Measurements from ENCODE around the gene IL1RAPL1. TPM values are rescaled to one million over a fixed set of nuclear protein-coding genes. Genes with fewer than 3 reads are reported as not detected.

The IL1RAPL1 gene
- total RNA-seq, 1 experiment from 2014 or later, result not detected

DNA sequence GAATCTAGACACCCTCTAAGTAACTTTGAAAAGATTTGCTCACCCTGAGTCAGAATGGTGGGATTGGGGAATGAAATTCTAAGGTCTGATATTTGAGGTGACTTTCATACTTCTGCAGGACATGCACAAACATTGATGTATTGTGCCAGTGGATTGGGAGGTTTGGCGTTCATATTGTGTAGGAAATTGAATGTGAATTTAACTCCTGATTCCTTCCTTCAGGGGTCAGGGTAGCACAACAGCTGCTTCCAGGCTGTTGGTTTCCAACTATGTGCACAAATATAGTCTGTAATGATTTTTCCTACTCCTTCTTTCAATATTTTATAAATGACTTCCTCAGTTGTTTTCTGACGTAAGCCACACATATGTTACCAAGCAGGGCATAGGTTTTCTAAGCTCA, 3.1 kb downstream of the IL1RAPL1 start:
- H3K4me1 Mint-ChIP-seq (ENCODE audit: low read depth, unreplicated experiment), result no peaks in the 10 kb centered on the region
- BruUV-seq (replicated peaks), result no TSS peak
- CTCF ChIA-PET, result interaction anchor here (0.6 kb wide), 1 partner anchor 469 kb away, joined by 4 read pairs; no protein-coding TSS in a partner anchor
- H3K4me3 Mint-ChIP-seq (ENCODE audit: low read depth, unreplicated experiment), result no peak overlapping the region
- intact Hi-C loops (cut with micrococcal nuclease; ENCODE audit: unreplicated experiment), result no loop called here
- H3K36me3 Mint-ChIP-seq (ENCODE audit: insufficient read depth, unreplicated experiment), result no peaks in the 10 kb centered on the region
- no peaks in the 10 kb centered on the region for H3K9me3 Mint-ChIP-seq (ENCODE audit: low read depth, unreplicated experiment)
- DNase-seq, result no peak
- TF ChIP-seq, protein P1, sequence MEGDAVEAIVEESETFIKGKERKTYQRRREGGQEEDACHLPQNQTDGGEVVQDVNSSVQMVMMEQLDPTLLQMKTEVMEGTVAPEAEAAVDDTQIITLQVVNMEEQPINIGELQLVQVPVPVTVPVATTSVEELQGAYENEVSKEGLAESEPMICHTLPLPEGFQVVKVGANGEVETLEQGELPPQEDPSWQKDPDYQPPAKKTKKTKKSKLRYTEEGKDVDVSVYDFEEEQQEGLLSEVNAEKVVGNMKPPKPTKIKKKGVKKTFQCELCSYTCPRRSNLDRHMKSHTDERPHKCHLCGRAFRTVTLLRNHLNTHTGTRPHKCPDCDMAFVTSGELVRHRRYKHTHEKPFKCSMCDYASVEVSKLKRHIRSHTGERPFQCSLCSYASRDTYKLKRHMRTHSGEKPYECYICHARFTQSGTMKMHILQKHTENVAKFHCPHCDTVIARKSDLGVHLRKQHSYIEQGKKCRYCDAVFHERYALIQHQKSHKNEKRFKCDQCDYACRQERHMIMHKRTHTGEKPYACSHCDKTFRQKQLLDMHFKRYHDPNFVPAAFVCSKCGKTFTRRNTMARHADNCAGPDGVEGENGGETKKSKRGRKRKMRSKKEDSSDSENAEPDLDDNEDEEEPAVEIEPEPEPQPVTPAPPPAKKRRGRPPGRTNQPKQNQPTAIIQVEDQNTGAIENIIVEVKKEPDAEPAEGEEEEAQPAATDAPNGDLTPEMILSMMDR (IDR thresholded peaks at IDR 0.05; ENCODE audit: unreplicated experiment), result no peak
- H3K27me3 Mint-ChIP-seq (ENCODE audit: unreplicated experiment), result no peaks in the 10 kb centered on the region
- H3K27ac Mint-ChIP-seq (ENCODE audit: unreplicated experiment), result no peak overlapping the region

DNA sequence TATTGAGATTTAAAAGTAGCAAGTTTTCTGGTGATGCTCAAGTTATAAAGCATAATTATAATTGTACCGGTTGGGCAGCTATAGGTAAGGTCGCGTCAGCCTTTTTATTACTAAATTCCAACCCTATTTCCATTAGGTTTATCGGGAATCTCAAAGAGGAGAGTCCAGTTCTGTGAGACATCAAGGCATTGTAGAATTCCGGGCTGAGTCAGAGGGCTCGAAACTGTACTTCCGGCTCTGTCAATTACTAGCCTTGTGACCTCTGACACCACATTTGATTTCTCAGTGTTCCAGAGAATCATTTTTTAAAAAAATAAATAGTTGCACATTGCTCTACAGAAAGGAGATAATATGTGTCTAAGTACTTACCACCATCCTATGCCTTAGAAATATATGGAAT, 4.3 kb downstream of the IL1RAPL1 start:
- TF ChIP-seq, protein P1 (IDR thresholded peaks at IDR 0.05; ENCODE audit: unreplicated experiment), result no peak
- intact Hi-C loops (cut with micrococcal nuclease; ENCODE audit: unreplicated experiment), result no loop called here
- DNase-seq, result no peak

DNA sequence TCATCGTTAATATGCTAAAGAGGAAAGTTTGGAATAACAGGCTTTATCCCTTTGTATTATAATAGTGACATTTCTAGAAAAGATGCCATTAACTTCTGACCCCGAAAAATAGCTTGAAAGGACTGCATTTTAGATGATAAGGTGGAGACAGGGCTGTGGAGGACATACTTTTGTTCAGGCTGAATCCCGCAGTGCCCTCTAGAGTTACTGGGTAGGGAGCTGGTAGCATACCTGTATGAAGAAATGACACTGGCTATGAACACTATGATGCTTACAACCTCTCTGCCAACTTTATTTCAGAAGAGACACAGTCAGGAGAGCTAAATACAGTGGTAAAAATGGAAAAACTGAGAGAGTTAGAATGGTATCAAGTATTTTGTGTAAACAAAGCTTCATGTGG, 8.1 kb downstream of the IL1RAPL1 start:
- H3K27me3 Mint-ChIP-seq (ENCODE audit: unreplicated experiment), result no peaks in the 10 kb centered on the region
- no peaks in the 10 kb centered on the region for H3K4me1 Mint-ChIP-seq (ENCODE audit: low read depth, unreplicated experiment)
- CTCF ChIA-PET, result no interaction called here
- H3K27ac Mint-ChIP-seq (ENCODE audit: unreplicated experiment), result no peak overlapping the region
- H3K4me3 Mint-ChIP-seq (ENCODE audit: low read depth, unreplicated experiment), result no peak overlapping the region
- intact Hi-C loops (cut with micrococcal nuclease; ENCODE audit: unreplicated experiment), result no loop called here
- H3K9me3 Mint-ChIP-seq (ENCODE audit: low read depth, unreplicated experiment), result no peaks in the 10 kb centered on the region
- no peak for DNase-seq
- no TSS peak for BruUV-seq (replicated peaks)
- TF ChIP-seq, protein P1 (IDR thresholded peaks at IDR 0.05; ENCODE audit: unreplicated experiment), result no peak
- no peaks in the 10 kb centered on the region for H3K36me3 Mint-ChIP-seq (ENCODE audit: insufficient read depth, unreplicated experiment)

More for the DNA sequence above, 4.3 kb downstream of the IL1RAPL1 start:
- Mint-ChIP-seq H3K4me3 (ENCODE audit: low read depth, unreplicated experiment) (no peak overlapping the region), H3K4me1 (ENCODE audit: low read depth, unreplicated experiment) (no peaks in the 10 kb centered on the region), H3K36me3 (ENCODE audit: insufficient read depth, unreplicated experiment) (no peaks in the 10 kb centered on the region), H3K27me3 (ENCODE audit: unreplicated experiment) (no peaks in the 10 kb centered on the region), H3K9me3 (ENCODE audit: low read depth, unreplicated experiment) (no peaks in the 10 kb centered on the region), H3K27ac (ENCODE audit: unreplicated experiment) (no peak overlapping the region)
- no TSS peak for BruUV-seq (replicated peaks)
- CTCF ChIA-PET, result no interaction called here

DNA sequence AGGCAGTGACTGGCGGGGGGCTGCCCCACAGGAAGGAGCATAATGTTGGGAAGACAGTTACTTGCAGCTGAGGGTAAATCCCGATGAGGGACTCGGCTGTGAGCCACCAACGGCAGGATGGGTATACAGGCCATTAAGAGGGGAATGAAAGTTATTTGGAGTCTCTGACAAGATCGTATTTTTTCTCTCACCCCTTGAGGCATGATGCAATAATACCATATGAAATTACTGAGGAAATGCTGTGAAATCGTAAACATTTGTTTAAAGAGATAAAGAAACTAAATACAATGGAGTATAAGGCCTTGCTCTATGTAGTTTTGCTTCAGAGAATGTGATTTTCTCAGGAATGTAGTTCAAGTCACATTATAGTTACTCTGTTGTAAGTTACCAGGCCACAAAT, 12.7 kb downstream of the IL1RAPL1 start:
- intact Hi-C loops (cut with micrococcal nuclease; ENCODE audit: unreplicated experiment), result no loop called here
- no peak for DNase-seq
- TF ChIP-seq, protein P1 (IDR thresholded peaks at IDR 0.05; ENCODE audit: unreplicated experiment), result no peak
- Mint-ChIP-seq H3K4me1 (ENCODE audit: low read depth, unreplicated experiment) (no peaks in the 10 kb centered on the region), H3K9me3 (ENCODE audit: low read depth, unreplicated experiment) (no peaks in the 10 kb centered on the region), H3K27me3 (ENCODE audit: unreplicated experiment) (no peaks in the 10 kb centered on the region), H3K36me3 (ENCODE audit: insufficient read depth, unreplicated experiment) (no peaks in the 10 kb centered on the region), H3K27ac (ENCODE audit: unreplicated experiment) (no peak overlapping the region), H3K4me3 (ENCODE audit: low read depth, unreplicated experiment) (no peak overlapping the region)
- no TSS peak for BruUV-seq (replicated peaks)
- CTCF ChIA-PET, result no interaction called here
